Hindlimb muscle (tissue), 1 donor: ENCODE data around the gene EPHB2. TPM values are rescaled to one million over a fixed set of nuclear protein-coding genes. Genes with fewer than 3 reads are reported as not detected.

Experiments used
- DNase-seq: peaks from one replicate; pipeline ENCODE4 v3.0.0-alpha.2; 2013
- polyA plus RNA-seq: library from polyadenylated mRNA; unstranded; fragments of 120-200 nt; gene quantifications from one replicate; pipeline ENCODE4 v1.2.1, GENCODE V29; 2013; ENCODE audit not compliant: insufficient read length

Gene EPHB2
- polyA plus RNA-seq, 1 donor, result 15.2 TPM

- DNase-seq, result no peak
Observed at GRCh38 chr1:22804969-22805671, 94.5 kb downstream of the EPHB2 start.

DNA sequence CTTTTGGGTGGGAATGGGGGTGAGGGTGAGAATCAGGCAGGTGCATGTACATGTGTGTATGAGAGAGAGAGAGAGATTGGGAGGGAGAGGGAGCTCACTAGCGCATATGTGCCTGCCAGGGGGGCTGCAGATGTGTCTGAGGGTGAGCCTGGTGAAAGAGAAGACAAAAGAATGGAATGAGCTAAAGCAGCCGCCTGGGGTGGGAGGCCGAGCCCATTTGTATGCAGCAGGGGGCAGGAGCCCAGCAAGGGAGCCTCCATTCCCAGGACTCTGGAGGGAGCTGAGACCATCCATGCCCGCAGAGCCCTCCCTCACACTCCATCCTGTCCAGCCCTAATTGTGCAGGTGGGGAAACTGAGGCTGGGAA is 95.0 kb downstream of the EPHB2 start:
- no peak for DNase-seq

GRCh38 chr1:22806584-22806983 is 95.9 kb downstream of the EPHB2 start:
- DNase-seq, result no peak

GRCh38 chr1:22807340-22807739 is 96.7 kb downstream of the EPHB2 start:
- no peak for DNase-seq

- no peak for DNase-seq
Observed at GRCh38 chr1:22808186-22808675, 97.6 kb downstream of the EPHB2 start.

DNA sequence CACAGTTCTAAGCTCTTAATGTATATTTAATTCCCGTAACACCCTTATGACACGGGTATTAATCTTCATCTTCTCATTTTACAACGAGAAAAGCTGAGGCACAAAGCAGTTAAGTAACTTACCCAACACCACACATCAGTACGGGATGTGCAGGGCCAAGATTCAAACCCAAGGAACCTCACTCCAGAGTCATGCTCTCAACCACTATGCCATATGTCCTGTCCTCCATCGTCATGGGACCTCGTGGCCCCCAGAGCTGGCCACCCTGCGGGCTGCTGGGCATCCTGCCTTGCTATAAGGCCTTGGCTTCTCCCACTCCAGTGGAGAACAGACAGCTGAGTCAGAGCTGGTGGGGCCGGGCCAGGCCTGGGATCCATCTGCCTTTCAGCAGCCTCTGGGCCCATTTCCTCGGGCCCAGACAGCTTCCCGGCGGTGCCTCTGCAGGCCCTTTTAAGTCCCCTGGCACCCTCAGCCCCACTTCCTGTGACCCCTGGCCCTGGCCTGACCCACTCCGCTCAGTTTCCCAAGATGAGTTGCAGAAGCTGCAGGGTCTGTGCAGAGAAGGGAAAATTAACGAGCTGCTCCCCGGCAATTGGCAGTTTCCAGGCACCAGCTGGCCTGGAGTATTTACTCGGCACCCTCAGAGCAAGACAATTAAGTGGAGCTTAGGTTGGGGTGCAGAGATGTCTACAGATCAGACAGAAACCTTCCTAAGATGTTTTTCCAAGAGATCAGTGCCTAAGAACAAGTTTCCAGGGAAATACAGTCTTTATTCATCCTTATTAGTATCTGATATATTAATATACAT is 98.2 kb downstream of the EPHB2 start:
- DNase-seq, result no peak

DNA sequence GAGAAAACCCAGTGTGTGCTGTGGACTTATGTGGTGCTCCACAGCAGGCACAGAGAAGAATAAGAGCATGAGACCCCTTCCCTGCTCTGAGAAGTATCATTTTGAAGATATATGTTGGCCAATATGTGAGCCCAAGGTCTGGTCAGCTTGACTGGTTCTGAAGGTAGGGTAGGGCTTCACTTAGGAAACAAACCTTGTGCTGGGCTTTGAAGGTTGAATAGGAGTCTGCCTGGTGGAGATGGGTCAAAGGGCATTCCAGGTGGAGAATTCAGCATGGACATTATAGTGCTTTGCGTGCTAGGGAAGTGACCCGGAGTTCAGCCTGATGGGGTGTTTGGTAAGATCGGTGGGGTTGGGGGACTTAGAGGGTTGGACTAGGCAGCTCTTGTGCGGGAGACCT is 99.1 kb downstream of the EPHB2 start:
- DNase-seq, result no peak

DNA sequence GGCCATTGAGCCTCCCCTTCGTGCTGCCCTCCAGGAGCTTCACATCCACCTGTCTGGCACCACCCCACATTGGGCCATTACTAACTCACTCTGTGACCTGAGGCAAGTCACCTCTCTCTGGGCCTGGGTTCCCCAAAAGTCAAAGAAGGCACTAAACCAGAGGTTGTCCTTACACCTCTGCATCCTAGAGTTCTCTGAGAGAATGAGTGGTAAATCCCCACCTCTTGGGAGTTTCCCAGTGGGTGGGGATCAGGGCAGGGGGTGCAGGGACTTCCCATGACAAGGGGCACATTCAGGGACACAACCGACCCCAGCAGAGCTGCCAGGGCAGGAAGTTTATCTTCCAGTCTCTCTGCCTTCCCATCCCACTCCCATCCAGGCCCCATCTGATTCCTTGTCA is 99.7 kb downstream of the EPHB2 start:
- DNase-seq, result no peak

DNA sequence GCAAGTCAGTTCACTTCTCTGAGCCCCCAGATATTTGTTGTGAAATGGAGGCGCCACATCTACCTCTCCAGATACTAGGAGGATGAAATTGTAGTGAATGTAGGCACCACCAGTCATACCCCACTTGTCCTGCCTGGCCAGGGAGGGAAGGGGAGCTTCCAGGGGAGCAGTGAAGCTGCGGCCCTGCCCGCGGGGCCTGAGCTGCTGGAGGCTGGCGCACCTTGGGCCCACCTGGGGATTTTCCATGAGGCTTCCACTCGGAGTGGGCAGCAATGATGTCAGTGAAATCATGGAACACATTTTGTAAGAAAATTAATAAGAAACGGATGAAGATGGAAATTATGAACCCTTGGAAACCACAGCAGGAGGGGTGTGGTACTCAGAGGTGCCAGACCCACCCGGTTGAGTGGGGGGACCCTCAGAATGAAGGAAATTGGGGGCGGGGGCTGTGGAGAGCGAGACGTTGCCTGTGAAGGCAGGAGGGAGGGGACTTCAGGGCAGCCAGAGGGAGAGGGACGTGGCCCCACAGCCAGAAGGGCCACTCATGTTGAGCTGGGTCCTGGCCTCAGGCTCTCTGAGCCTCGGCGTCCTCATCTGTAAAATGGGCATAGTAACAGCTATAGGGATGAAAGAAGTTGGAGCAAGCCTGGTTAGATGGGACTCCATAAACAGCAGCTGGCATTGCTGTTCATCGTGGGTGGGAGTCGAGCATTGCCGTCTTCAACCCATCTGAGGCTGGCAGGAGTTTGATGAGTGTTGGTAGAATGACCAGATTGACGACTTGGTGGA is 101.6 kb downstream of the EPHB2 start:
- no peak for DNase-seq

DNA sequence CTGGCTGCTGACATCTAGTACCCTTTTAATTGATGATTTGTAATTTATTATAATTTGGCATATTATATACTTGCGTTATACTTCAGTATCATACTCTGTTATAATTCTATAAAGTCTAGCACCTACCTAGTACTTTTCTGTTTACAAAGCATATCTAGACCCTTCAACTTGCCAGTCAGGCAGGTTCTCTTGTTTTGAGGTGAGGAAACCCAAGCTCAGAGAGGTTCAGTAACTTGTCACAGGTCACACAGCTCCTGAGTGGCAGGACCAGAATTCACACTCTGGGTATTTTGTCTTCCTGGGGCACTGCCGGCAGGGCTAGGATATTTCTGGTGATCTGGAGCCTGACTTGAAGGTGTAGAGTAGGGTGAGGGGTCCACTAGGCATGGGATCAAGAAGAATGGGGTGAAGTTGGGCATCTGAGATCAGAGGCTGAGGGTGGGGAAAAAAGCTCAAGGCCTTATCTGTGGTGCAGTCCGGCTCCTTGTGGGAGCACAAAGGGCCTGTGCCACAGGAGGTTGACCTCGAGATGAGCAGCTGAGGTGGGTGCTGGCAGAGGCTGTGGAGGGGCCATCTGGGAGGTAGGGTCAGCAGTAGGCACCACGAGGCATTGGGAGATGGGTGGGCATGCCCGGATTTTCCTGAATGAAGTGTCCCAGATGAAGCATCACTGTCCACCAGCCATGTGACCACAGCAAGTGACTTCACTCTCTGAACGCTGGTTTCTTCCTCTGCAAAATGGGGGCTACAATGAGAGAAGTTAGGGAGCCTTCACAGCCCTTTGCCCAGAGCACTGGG is 102.6 kb downstream of the EPHB2 start:
- DNase-seq, result no peak

DNA sequence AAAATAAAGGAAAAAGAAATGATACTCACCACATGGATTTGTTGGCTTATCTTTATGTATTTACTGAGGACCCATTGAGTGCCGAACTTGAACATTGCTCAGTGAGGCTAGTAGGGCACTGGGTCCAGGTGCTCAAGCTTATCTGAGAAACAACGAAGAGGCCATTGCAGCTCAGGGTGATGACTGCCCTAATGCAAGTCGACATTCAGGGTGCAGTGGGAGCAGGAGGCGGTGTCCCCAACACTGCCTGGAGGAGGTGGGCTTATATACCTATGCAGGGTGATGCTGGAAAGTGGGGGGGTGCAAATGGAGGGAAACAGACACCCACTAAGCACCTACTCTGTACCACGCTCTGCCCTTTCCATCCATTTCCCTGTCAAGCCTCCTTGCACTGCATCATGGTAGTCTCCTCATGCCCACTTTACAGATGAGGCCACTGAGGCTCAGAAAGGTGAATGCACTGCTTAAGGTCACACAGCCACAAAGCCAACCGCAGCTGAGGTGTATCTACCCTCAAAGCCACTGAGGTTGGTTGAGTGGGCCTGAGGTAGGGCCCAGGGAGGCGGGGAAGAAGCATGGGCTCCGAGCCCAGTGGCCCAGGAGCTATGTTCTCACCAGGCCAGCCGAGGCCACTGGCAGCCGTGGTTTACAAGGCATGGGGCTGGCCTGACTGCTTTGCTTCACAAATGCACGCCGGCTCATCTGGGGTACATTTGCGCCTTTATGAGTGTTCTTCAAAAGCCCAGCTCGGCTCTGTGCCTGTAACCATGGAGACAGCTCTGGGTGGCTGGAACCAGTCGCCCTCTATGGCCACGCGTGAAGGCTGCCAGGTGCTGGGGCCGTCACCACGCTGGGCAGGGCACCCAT is 103.8 kb downstream of the EPHB2 start:
- peak; percentile 87 for DNase-seq

DNA sequence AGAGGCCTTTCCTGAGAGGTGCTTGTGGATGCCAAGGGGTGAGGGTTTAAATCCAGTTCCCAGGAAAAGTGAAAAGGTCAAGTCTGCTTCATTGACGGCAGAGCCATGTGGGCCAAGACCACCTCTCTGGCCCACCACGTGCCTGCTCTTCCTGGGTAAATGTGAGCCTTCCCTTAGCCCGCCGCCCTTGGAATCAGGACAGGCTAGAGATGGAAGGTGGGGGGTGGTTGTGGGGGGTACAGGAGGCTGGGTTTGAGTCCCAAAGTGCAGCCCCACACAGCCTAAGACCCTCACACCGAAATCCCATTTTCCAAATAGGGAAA is 104.4 kb downstream of the EPHB2 start:
- no peak for DNase-seq

GRCh38 chr1:22815421-22816066 is 104.9 kb downstream of the EPHB2 start:
- peak; percentile 82 for DNase-seq

- DNase-seq, result no peak
Observed at GRCh38 chr1:22816067-22816775, 105.6 kb downstream of the EPHB2 start.

- no peak for DNase-seq
Observed at GRCh38 chr1:22816803-22817202, 106.2 kb downstream of the EPHB2 start.

DNA sequence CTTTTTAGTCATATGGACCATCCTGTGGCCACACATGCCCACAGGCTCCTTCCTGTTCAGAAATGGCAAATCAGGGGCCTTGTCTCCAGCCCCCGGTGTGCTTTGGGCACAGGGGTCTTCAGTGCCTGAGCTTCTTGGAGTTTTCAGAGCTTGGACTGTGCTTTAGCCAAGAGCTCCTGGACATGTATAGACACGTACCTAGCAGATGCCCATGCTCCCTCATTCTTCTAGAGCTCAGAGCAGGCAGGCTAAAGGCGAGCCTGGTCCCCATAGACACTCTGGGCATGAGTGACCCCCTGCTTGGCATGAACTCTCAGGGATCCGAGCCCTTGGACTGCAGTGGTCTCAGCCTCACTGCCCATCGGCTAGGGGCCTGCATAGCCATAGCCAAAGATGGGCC is 106.8 kb downstream of the EPHB2 start:
- DNase-seq, result no peak

DNA sequence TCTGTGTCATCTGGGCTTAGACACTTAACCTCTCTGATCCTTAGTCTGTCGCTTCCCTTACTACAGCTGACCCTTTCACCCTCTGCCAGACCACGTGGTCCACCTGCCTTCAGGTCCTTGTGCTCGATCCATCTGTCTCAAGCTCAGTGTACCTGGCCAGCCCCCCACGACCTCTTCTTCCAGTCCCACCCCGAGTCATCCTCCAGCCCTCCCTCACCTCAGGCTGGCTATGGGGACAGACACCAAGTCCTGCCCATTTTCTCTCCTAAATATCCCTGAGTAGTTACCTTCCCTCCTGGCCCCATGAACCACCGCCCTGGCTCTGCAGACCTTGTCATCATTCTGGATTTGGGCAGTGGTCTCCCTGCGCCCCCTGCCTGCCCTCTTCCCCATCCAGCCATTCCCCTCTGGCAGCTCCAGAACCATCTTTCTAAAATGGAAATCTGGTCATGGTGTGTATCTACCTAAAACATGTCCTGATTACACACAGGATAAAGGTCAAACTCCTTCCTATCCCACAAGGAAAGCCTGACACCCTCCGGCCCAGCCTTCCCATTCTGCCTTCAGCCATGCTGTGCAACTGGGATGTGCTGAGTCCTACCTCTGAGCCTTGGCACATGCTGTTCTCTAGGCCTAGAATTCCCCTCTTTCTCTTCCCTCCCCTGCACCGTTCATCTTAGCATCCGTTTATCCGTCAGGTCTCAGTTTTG is 107.6 kb downstream of the EPHB2 start:
- DNase-seq, result no peak

- no peak for DNase-seq
Observed at GRCh38 chr1:22819361-22819760, 108.7 kb downstream of the EPHB2 start.

- DNase-seq, result no peak
Observed at GRCh38 chr1:22821027-22821426, 110.4 kb downstream of the EPHB2 start.

DNA sequence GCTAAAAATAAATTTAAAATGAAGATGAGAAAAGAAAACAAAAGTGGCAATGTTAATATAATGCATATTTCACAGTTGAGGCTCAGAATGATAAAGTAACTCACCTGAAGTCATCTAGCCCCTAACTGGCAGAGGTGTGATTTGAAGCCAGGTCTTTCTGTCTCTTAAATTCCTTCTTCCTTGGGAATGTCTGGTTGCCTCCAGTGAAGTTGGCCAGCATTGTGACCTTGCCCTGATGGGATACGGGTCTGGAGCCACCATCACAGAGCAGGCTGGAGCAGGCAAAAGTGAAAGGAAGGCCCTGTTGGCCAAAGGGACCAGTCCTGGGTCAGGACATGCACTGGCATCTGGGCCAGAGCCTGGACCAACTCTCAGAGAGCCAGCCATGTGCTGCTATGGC is 111.7 kb downstream of the EPHB2 start:
- DNase-seq, result no peak
